ENCODE results near the gene USP12. TPM values are rescaled to one million over a fixed set of nuclear protein-coding genes. Genes with fewer than 3 reads are reported as not detected.
A peak's percentile ranks its signal among the peaks of the same experiment; 100 is the strongest.
"Not testable (repeated sequence)": the region's sequence is repeated elsewhere in the genome, so short reads cannot be mapped to it uniquely, and the experiment has no call there.

Gene USP12
- total RNA-seq, 3 donors from 2014 or later, result 48.0 to 60.7 (median 51.1) TPM

DNA sequence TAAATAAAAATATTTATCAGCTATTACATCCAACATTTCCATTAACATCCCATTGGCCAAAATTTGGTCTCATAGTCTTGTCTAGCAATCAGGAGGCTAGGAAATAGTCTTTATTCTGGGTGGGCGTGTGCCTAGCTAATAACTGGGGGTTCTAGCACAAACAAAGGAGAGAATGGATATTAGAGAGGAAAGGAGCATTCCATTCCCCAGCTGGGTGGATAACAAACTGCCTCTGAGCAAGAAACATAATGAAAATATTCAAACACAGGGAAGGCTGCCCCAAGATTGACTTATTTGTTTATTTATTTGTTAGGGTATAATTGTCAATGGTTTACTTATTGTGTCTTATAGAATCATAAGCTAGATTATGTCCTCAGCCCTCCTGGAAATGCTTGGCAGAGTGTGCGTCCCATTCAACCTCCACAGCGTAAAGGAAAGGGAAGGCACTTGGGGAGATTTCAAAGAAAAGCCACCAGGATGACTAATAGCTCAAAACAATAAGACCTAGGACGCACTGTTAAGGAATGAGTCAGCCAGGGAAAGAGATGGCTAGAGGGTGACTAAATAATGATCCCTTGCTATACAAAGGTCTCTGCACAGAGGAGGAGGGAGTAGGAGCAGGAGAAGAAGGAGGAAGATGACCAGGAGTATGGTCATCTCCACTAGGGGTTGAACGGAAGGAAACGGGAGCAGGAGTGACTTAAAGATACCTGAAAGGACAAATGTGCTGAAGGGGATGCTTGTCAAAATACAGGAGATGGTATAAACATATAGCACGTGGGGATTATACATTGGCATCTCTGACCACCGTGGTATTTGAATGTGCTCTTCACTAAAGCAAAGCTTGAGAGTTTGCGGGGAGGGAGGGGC lies 23.5 kb upstream of the USP12 start:
- peaks cover 10% of the 10 kb centered on the region for H3K9me3 Mint-ChIP-seq
- no peak overlapping the region for H3K4me3 Mint-ChIP-seq
- no peaks in the 10 kb centered on the region for H3K4me1 Mint-ChIP-seq (ENCODE audit: low read depth)
- DNase-seq, result no peak
- no peaks in the 10 kb centered on the region for H3K36me3 Mint-ChIP-seq (ENCODE audit: insufficient read depth)
- peak; percentile 67 to 69 for ATAC-seq
- H3K27me3 Mint-ChIP-seq (ENCODE audit: low read depth), result peaks cover 17% of the 10 kb centered on the region

DNA sequence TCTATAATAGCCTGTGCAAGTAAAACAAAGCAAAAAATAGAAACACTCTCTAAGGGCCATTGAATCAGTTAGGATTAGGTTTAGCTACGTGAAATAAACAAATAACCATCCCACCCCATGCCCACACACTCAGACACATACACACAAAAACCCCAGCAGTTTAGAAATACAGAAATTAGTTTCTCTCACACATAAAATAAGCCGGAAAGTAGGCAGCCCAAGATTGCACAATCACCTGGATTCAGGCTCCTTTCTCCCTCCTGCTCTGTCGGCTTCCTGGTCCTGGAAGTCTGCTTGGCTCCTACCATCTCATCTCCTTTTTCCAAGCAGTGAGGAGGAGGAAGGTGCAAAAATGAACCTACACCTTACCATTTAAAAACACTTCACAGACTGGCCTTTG lies 22.6 kb upstream of the USP12 start:
- ATAC-seq (no peak), DNase-seq (no peak)
- Mint-ChIP-seq H3K4me3 (no peak overlapping the region), H3K36me3 (ENCODE audit: insufficient read depth) (no peaks in the 10 kb centered on the region), H3K9me3 (peaks cover 10% of the 10 kb centered on the region), H3K4me1 (ENCODE audit: low read depth) (no peaks in the 10 kb centered on the region), H3K27me3 (ENCODE audit: low read depth) (peaks cover 17% of the 10 kb centered on the region)

GRCh38 chr13:27193496-27193895 lies 21.9 kb upstream of the USP12 start:
- DNase-seq, result no peak
- no peaks in the 10 kb centered on the region for H3K36me3 Mint-ChIP-seq (ENCODE audit: insufficient read depth)
- H3K4me1 Mint-ChIP-seq (ENCODE audit: low read depth), result no peaks in the 10 kb centered on the region
- peaks cover 17% of the 10 kb centered on the region for H3K27me3 Mint-ChIP-seq (ENCODE audit: low read depth)
- no peak for ATAC-seq
- H3K4me3 Mint-ChIP-seq, result no peak overlapping the region
- H3K9me3 Mint-ChIP-seq, result peaks cover 10% of the 10 kb centered on the region

DNA sequence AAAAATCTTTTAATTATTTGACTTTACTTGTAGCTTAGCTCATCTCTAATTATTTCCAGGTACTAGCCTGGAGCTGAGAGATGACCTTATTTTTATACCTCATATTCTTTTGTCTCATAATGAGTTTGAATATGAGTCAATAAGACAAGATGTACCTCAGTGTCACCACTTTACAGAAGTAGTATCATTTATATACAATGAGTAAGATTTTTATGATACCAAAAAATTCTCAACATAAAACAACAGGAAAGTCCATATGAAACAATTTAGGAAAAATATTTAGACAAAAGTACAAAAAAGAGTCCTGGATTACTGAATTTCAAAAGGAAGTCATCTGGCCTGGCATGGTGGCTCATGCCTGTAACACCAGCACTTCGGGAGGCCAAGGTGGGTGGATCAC lies 21.4 kb upstream of the USP12 start:
- Mint-ChIP-seq H3K27me3 (ENCODE audit: low read depth) (peaks cover 17% of the 10 kb centered on the region), H3K4me1 (ENCODE audit: low read depth) (no peaks in the 10 kb centered on the region), H3K9me3 (peaks cover 6% of the 10 kb centered on the region), H3K4me3 (no peak overlapping the region), H3K36me3 (ENCODE audit: insufficient read depth) (no peaks in the 10 kb centered on the region)
- no peak for ATAC-seq
- no peak for DNase-seq

- not testable (repeated sequence) for H3K4me1 Mint-ChIP-seq (ENCODE audit: low read depth); H3K36me3 Mint-ChIP-seq (ENCODE audit: insufficient read depth); ATAC-seq; H3K9me3 Mint-ChIP-seq; H3K4me3 Mint-ChIP-seq; DNase-seq
- H3K27me3 Mint-ChIP-seq (ENCODE audit: low read depth), result peaks cover 17% of the 10 kb centered on the region
Observed at GRCh38 chr13:27192367-27192766, 20.8 kb upstream of the USP12 start.

DNA sequence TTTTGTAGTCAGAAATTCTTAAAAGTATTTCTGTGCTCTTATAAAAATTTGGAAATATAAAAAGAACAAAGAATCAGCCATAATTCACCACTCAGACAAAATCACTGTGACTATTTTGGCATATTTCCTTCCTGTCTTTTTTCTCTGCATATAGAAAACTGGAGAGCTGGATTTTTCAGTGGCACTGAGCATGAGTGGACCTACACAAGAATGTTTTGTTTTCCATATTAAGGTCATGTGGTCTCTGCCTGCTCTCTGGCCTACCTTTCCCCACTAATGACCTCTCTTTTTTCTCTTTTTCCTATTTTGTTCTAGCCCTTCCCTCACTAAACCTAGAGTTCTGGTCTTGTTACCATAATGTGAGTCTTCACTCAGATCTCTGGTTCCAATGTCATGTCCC lies 17.6 kb upstream of the USP12 start:
- no peaks in the 10 kb centered on the region for H3K36me3 Mint-ChIP-seq (ENCODE audit: insufficient read depth)
- ATAC-seq (no peak), DNase-seq (no peak)
- H3K4me1 Mint-ChIP-seq (ENCODE audit: low read depth), result no peaks in the 10 kb centered on the region
- H3K27me3 Mint-ChIP-seq (ENCODE audit: low read depth), result peaks cover 7% of the 10 kb centered on the region
- H3K9me3 Mint-ChIP-seq, result no peaks in the 10 kb centered on the region
- H3K4me3 Mint-ChIP-seq, result no peak overlapping the region

DNA sequence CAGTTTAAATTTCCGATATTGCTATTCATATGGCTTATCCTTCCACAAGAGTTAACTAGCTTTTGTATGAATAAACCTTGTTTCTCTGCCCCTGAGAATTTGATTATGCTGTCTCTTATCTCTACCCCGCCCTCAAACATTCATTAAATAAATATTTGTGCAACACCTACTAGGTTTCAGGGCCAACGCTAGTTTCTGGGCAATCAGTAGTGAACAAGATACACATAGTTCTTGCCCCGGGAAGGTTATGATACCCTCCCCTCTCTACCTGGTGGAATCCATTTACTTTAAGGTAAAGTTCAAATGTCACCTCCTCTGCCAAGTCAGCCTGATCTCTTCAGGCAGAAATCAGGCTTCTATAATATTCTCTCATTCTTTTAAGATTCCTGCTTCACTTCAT lies 16.6 kb upstream of the USP12 start:
- Mint-ChIP-seq H3K4me1 (ENCODE audit: low read depth) (no peaks in the 10 kb centered on the region), H3K27me3 (ENCODE audit: low read depth) (peaks cover 7% of the 10 kb centered on the region), H3K36me3 (ENCODE audit: insufficient read depth) (no peaks in the 10 kb centered on the region), H3K9me3 (no peaks in the 10 kb centered on the region), H3K4me3 (no peak overlapping the region)
- no peak for DNase-seq
- ATAC-seq, result no peak

DNA sequence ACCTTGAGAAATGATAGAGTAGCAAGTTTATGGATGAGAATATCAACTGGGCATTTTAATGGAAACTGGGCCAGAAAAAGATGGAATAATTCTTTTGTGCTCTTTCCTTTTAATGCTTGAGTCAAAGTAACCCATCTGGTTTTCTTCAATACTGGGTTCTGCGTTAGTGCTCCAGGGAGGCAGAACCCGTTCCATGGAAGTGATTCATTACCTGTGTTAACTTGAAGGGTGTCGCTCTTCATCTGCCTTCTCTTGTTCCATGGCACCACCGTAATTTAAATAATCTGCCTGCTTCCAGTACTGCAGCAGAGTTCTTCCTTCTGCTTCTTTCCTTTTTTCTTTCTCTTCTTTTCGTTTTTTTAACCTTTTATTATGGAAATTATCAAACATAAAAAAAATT lies 14.7 kb upstream of the USP12 start:
- Mint-ChIP-seq H3K27me3 (ENCODE audit: low read depth) (peaks cover 6% of the 10 kb centered on the region), H3K36me3 (ENCODE audit: insufficient read depth) (no peaks in the 10 kb centered on the region), H3K9me3 (no peaks in the 10 kb centered on the region), H3K4me3 (no peak overlapping the region), H3K4me1 (ENCODE audit: low read depth) (no peaks in the 10 kb centered on the region)
- no peak for ATAC-seq
- DNase-seq, result no peak

DNA sequence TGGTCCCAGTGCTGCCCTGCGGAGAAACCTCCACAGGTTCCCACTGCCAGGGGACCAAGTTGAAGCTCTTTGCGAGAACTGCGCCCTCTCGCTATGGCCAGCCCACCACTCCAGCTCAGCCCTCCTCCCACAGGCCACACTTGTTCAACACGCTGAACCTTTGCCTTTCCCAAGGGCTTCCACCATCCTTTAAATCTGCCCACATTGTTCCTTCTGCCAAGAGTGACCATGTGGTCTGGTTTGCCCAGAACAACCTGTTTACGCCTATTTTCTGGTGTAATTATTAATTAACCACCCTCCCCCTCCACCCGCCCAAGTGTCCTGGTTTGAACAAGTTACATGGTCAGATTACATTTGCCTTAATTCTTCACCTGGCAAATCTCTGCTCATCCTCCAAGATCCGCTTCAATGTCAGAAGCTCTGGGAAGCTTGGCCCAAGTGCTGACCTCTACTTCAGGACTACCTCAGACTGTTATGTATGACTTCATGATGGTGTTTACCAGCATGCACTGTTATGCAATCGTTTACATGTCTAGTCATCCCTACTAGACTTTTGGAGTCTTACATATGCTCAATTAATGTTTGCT lies 12.0 kb upstream of the USP12 start:
- no peaks in the 10 kb centered on the region for H3K36me3 Mint-ChIP-seq (ENCODE audit: insufficient read depth)
- DNase-seq (no peak), ATAC-seq (no peak)
- H3K4me3 Mint-ChIP-seq, result no peak overlapping the region
- H3K4me1 Mint-ChIP-seq (ENCODE audit: low read depth), result no peaks in the 10 kb centered on the region
- H3K9me3 Mint-ChIP-seq, result no peaks in the 10 kb centered on the region
- H3K27me3 Mint-ChIP-seq (ENCODE audit: low read depth), result peaks cover 6% of the 10 kb centered on the region

GRCh38 chr13:27182844-27183497 lies 11.4 kb upstream of the USP12 start:
- DNase-seq (no peak), ATAC-seq (no peak)
- H3K27me3 Mint-ChIP-seq (ENCODE audit: low read depth), result peaks cover 6% of the 10 kb centered on the region
- H3K4me3 Mint-ChIP-seq, result no peak overlapping the region
- no peaks in the 10 kb centered on the region for H3K4me1 Mint-ChIP-seq (ENCODE audit: low read depth)
- H3K9me3 Mint-ChIP-seq, result no peaks in the 10 kb centered on the region
- H3K36me3 Mint-ChIP-seq (ENCODE audit: insufficient read depth), result no peaks in the 10 kb centered on the region

- DNase-seq (no peak), ATAC-seq (no peak)
- Mint-ChIP-seq H3K36me3 (ENCODE audit: insufficient read depth) (no peaks in the 10 kb centered on the region), H3K4me1 (ENCODE audit: low read depth) (no peaks in the 10 kb centered on the region), H3K27me3 (ENCODE audit: low read depth) (peaks cover 6% of the 10 kb centered on the region), H3K9me3 (no peaks in the 10 kb centered on the region), H3K4me3 (no peak overlapping the region)
Observed at GRCh38 chr13:27182054-27182453, 10.4 kb upstream of the USP12 start.

- no peaks in the 10 kb centered on the region for H3K9me3 Mint-ChIP-seq
- no peaks in the 10 kb centered on the region for H3K36me3 Mint-ChIP-seq (ENCODE audit: insufficient read depth)
- peaks cover 12% of the 10 kb centered on the region for H3K4me1 Mint-ChIP-seq (ENCODE audit: low read depth)
- peaks cover under 1% of the 10 kb centered on the region for H3K27me3 Mint-ChIP-seq (ENCODE audit: low read depth)
- DNase-seq (no peak), ATAC-seq (no peak)
- H3K4me3 Mint-ChIP-seq, result no peak overlapping the region
Observed at GRCh38 chr13:27177852-27178251, 6.2 kb upstream of the USP12 start.

DNA sequence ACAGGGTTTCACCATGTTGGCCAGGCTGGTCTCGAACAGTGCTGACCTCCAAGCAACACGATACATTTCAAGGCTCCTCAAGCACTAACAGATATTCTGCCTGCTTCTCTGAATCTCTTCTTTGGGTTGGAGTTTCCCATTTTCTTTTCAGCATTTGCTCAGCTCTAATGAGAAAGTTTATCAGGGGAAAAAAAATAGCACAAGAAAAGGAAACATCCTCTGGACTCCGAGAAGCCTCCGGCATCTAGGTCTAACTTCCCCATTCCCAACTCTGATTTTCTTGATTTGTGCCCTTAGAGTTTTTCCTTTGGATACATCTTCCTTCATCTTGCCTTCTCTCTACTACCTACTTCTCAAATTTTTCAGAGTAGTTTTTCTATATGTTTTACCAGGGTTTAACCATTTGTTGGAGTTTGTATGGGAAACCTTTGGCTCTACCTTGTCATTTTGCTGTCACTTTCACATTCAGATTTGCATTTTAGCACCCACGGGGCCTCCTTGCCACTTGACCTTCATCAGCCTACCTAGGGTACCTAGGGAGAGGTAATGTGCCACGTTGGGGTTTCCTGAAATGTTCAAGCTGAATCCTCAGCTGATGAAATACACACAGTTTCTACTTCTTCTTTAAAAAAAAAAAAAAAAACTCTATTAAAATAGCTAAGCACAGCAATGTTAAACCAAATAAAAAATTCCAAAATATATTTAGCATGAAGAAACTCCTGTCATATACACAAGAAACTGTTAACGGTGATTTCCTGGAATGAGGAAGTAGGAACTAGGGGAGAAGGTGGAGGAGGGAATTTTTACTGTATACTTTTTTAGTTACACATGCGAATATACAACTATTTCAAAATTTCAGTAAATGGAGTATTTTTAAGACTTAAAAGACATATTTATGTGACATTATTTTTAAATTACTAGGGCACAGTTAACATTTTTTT lies 5.1 kb upstream of the USP12 start:
- no peaks in the 10 kb centered on the region for H3K36me3 Mint-ChIP-seq (ENCODE audit: insufficient read depth)
- ATAC-seq (no peak), DNase-seq (no peak)
- H3K4me1 Mint-ChIP-seq (ENCODE audit: low read depth), result peaks cover 20% of the 10 kb centered on the region
- no peaks in the 10 kb centered on the region for H3K9me3 Mint-ChIP-seq
- H3K27me3 Mint-ChIP-seq (ENCODE audit: low read depth), result no peaks in the 10 kb centered on the region
- no peak overlapping the region for H3K4me3 Mint-ChIP-seq

Measured in activated T-cell treated with anti-CD3 and anti-CD28 coated beads, Interleukin-2, amount 50 U/mL, for 4 hours (primary cell).